A673 (cell line): ENCODE measurements around the gene GSE1. TPM values are rescaled to one million over a fixed set of nuclear protein-coding genes. Genes with fewer than 3 reads are reported as not detected.

Source experiments
- BruUV-seq: library from RNA; stranded (reverse); fragments of 400-500 nt; replicated peaks from 2 replicates; lab custom pipeline; 2021; lab: Mats Ljungman, UMichigan
- CTCF ChIA-PET: fragments of 300-600 bp; sonication (Branson Sonifier 250); formaldehyde crosslinking; loops from one replicate; lab custom pipeline; 2022; ENCODE audit warnings: antibody characterized with exemption; lab: Charles Lee
- POLR2A ChIA-PET: fragments of 300-600 bp; sonication (Branson Sonifier 250); formaldehyde crosslinking; loops from one replicate; lab custom pipeline; 2022; ENCODE audit warnings: antibody characterized with exemption; ENCODE audit not compliant: low non-redundant PET; lab: Charles Lee
- DNase-seq: peaks from one replicate; pipeline ENCODE4 v3.0.0-alpha.2; 2015; ENCODE audit warnings: low spot score
- H3K27ac ChIP-seq: fragments of 200-600 bp; sonication (generic); 2 replicates; pipeline ENCODE4 v1.5.1; 2016; ENCODE audit warnings: mixed run types, low read depth, mild to moderate bottlenecking, mixed read lengths, antibody characterized with exemption, low read length; ENCODE audit not compliant: poor library complexity, severe bottlenecking
- H3K27me3 ChIP-seq: fragments of 200-600 bp; sonication (generic); replicated peaks from 2 replicates; pipeline ENCODE4 v1.6.1; 2017; ENCODE audit warnings: mixed run types, low read depth, mild to moderate bottlenecking, mixed read lengths, antibody characterized with exemption, low read length; ENCODE audit not compliant: insufficient read depth, poor library complexity
- H3K36me3 ChIP-seq: fragments of 200-600 bp; sonication (generic); 2 replicates; pipeline ENCODE4 v1.6.1; 2016; ENCODE audit warnings: mixed run types, mild to moderate bottlenecking, mixed read lengths, antibody characterized with exemption, low read length; ENCODE audit not compliant: insufficient read depth, poor library complexity, severe bottlenecking
- H3K4me1 ChIP-seq: fragments of 200-600 bp; sonication (generic); 2 replicates; pipeline ENCODE4 v1.6.1; 2017; ENCODE audit warnings: mixed run types, mild to moderate bottlenecking, mixed read lengths, antibody characterized with exemption, low read length; ENCODE audit not compliant: insufficient read depth, poor library complexity, severe bottlenecking
- H3K4me3 ChIP-seq: fragments of 200-600 bp; sonication (generic); 2 replicates; pipeline ENCODE4 v1.5.1; 2016; ENCODE audit warnings: low read depth, mixed run types, mild to moderate bottlenecking, mixed read lengths, low read length; ENCODE audit not compliant: poor library complexity, severe bottlenecking
- H3K9me3 ChIP-seq: fragments of 200-600 bp; sonication (generic); 2 replicates; pipeline ENCODE4 v1.6.1; 2016; ENCODE audit warnings: mixed run types, low read depth, mild to moderate bottlenecking, mixed read lengths, antibody characterized with exemption, low read length; ENCODE audit not compliant: poor library complexity, severe bottlenecking
- EZH2 ChIP-seq: fragments of 200-600 bp; sonication (generic); IDR thresholded peaks from 2 replicates; pipeline ENCODE4 v1.6.1; 2017; ENCODE audit warnings: borderline replicate concordance, low read depth, mild to moderate bottlenecking, mixed read lengths, antibody characterized with exemption, low read length; ENCODE audit not compliant: poor library complexity, severe bottlenecking
- intact Hi-C: fragments of 100-400 bp; cut with micrococcal nuclease; formaldehyde crosslinking; loops from one replicate; pipeline ENCODE4 v1.10.0; 2022; ENCODE audit not compliant: unreplicated experiment
- total RNA-seq: library from RNA; stranded (reverse); gene quantifications from 2 replicates; pipeline ENCODE4 v1.2.3, GENCODE V29; 2021
- TF ChIP-seq, protein P1 (sequence below): fragments of 300-800, 200-600 bp; sonication (generic); conservative IDR thresholded peaks from 2 replicates; pipeline ENCODE4 v1.5.1; 2017; ENCODE audit warnings: low read depth, mild to moderate bottlenecking, antibody characterized with exemption, low read length, moderate library complexity, mixed read lengths

Gene GSE1
- total RNA-seq, 1 experiment from 2014 or later = 64.2 TPM

DNA sequence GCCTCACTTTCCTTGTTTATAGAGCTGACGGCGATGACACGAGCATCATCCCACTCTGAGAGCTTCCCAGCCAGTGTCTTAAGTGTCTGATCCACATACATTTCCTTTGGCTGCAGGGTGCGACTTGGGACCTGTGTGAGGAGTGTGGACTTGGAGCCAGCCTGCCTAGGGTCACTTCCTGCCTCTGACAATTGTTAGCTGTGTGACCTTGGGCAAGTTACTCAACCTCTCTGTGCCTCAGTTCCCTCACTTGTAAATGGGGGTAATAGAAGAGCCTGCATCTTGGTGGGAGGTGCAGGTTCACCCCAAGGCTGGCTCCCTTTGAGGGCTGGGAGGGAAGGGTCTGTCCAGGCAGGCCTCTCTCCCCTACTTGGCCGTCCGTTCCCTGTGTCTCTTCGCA lies 27.4 kb upstream of the GSE1 start:
- POLR2A ChIA-PET = no interaction called here
- no TSS peak for BruUV-seq
- CTCF ChIA-PET = no interaction called here

DNA sequence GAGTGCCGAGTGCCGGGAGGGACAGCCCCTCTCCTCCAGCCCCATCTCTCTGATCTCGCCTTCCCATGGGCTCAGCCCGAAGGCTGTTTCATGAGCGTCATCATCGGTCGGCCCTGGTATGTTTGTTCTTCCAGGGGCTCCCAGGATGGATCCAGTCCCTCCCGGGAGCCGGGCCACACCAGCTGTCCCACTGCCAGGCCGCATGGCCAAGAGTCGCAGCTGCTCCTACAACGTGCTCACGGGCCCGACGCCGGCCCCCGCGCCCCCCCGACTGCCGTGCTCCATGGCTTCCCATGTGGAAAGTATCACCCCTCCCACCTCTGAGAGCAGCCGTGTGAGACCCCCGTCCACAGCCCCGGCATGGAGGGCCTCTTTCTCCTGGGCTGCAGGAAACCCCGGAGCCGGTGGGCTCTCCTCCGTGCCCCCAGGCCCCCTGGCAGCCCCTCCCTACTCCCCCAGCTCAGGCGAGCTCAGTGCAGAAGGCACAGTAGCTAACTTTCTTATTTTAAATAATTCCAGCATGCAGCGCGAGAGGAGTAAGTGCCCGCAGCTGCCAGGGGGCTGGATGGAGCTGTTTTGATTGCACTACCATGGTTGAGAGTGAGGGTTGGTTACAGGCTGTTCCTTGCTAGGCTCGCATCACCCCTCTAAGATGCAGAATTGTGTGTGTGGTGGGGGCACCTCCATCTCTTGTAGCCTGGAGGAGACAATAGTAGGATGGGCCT lies 26.6 kb upstream of the GSE1 start:
- DNase-seq = no peak
- H3K9me3 ChIP-seq = no peaks in the 10 kb centered on the region
- POLR2A ChIA-PET = no interaction called here
- no peak overlapping the region for H3K27ac ChIP-seq
- no peaks in the 10 kb centered on the region for H3K36me3 ChIP-seq
- TF ChIP-seq, protein P1, sequence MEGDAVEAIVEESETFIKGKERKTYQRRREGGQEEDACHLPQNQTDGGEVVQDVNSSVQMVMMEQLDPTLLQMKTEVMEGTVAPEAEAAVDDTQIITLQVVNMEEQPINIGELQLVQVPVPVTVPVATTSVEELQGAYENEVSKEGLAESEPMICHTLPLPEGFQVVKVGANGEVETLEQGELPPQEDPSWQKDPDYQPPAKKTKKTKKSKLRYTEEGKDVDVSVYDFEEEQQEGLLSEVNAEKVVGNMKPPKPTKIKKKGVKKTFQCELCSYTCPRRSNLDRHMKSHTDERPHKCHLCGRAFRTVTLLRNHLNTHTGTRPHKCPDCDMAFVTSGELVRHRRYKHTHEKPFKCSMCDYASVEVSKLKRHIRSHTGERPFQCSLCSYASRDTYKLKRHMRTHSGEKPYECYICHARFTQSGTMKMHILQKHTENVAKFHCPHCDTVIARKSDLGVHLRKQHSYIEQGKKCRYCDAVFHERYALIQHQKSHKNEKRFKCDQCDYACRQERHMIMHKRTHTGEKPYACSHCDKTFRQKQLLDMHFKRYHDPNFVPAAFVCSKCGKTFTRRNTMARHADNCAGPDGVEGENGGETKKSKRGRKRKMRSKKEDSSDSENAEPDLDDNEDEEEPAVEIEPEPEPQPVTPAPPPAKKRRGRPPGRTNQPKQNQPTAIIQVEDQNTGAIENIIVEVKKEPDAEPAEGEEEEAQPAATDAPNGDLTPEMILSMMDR = no peak
- TF ChIP-seq EZH2 = no peak
- H3K27me3 ChIP-seq = no peaks in the 10 kb centered on the region
- CTCF ChIA-PET = no interaction called here
- H3K4me1 ChIP-seq = peaks cover 42% of the 10 kb centered on the region
- intact Hi-C loops = no loop called here
- H3K4me3 ChIP-seq = no peak overlapping the region
- no TSS peak for BruUV-seq

More for the DNA sequence above, 27.4 kb upstream of the GSE1 start:
- H3K4me1 ChIP-seq = peaks cover 49% of the 10 kb centered on the region
- H3K4me3 ChIP-seq = no peak overlapping the region
- no peaks in the 10 kb centered on the region for H3K9me3 ChIP-seq
- DNase-seq = no peak
- TF ChIP-seq, protein P1 = no peak
- TF ChIP-seq EZH2 = no peak
- intact Hi-C loops = no loop called here
- no peak overlapping the region for H3K27ac ChIP-seq
- H3K36me3 ChIP-seq = no peaks in the 10 kb centered on the region
- no peaks in the 10 kb centered on the region for H3K27me3 ChIP-seq

DNA sequence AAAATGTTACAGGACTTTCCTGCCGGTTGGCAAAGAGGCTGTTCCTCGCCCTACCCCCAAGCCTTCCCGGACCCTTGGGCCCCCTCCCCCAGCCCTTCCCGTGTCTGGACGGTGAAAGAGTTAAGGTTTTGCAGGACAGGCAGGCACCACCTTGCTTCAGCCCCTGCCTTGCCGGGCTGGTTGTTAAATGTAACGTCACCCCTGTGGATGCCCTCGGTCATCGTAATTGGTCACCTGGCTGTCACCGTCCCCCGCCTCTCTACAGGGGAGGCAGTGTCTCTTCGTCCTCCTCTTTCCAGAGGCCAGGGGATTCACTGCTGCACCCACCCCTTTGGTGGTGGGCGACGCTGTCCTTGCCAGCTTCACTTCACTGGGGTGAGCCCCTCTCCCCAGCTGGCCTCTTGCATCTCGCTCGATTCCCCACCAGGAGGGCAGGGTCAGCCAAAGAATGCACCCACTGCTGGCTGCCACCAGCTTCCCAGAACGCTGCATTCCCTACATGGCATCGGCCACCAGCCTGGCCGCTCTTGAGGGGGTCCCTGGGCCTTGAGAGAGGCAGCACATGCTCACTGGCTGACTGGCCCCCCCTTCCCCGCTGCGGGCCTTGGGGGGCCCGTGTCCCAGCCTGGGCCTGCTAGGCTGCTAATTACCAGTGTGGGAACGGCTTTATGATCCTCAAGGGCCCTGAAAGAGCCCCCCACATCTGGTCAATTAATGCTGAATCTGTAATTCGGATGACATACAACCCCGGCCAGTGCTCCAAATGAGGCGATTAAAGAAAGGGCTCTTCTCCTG lies 25.2 kb upstream of the GSE1 start:
- no peaks in the 10 kb centered on the region for H3K9me3 ChIP-seq
- H3K27ac ChIP-seq = no peak overlapping the region
- H3K27me3 ChIP-seq = no peaks in the 10 kb centered on the region
- CTCF ChIA-PET = no interaction called here
- BruUV-seq = no TSS peak
- intact Hi-C loops = no loop called here
- POLR2A ChIA-PET = no interaction called here
- peaks cover 35% of the 10 kb centered on the region for H3K4me1 ChIP-seq
- no peak overlapping the region for H3K4me3 ChIP-seq
- no peak for TF ChIP-seq EZH2
- TF ChIP-seq, protein P1 = no peak
- no peaks in the 10 kb centered on the region for H3K36me3 ChIP-seq
- DNase-seq = no peak
